Measurements from ENCODE around the gene NMRK1. TPM values are rescaled to one million over a fixed set of nuclear protein-coding genes. Genes with fewer than 3 reads are reported as not detected.

Gene NMRK1
- total RNA-seq, 6 donors from 2014 or later: 17.5 to 46.6 (median 27.3) TPM

DNA sequence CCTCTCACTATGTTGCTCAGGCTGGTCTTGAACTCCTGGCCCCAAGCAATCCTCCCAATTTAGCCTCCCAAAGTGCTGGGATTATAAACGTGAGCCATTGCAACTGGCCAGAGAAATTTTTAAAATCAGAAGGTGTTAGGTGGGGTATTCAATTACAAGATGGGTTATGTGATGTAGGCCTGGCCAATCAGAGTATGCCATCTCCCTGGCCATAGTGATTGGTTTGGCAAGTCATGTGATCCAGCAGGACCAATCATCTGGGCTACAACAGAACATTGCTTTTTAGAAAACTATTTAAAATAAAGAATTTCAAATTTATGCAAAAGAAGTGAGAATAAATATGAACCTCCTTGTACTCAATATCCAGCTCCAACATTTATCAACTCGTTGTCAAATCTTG, 22.4 kb downstream of the NMRK1 start:
- H3K27me3 ChIP-seq: no peaks in the 10 kb centered on the region
- H3K4me3 ChIP-seq: no peak overlapping the region
- H3K9me3 ChIP-seq: no peaks in the 10 kb centered on the region
- peaks cover 0 to 66% (median 20%) of the 10 kb centered on the region in 4 donors for H3K36me3 ChIP-seq
- DNase-seq: no peak
- no peaks in the 10 kb centered on the region for H3K4me1 ChIP-seq
- no peak overlapping the region for H3K27ac ChIP-seq
- no peak for ATAC-seq (ENCODE audit: low FRiP score in 2 of 2)
- WGBS, 2 donors: 46 to 68% methylated on average over 2 of the region's 2 CpGs
- TF ChIP-seq, protein P1, sequence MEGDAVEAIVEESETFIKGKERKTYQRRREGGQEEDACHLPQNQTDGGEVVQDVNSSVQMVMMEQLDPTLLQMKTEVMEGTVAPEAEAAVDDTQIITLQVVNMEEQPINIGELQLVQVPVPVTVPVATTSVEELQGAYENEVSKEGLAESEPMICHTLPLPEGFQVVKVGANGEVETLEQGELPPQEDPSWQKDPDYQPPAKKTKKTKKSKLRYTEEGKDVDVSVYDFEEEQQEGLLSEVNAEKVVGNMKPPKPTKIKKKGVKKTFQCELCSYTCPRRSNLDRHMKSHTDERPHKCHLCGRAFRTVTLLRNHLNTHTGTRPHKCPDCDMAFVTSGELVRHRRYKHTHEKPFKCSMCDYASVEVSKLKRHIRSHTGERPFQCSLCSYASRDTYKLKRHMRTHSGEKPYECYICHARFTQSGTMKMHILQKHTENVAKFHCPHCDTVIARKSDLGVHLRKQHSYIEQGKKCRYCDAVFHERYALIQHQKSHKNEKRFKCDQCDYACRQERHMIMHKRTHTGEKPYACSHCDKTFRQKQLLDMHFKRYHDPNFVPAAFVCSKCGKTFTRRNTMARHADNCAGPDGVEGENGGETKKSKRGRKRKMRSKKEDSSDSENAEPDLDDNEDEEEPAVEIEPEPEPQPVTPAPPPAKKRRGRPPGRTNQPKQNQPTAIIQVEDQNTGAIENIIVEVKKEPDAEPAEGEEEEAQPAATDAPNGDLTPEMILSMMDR (IDR thresholded peaks at IDR 0.05): no peak
- TF ChIP-seq POLR2A (IDR thresholded peaks at IDR 0.05): no peak

DNA sequence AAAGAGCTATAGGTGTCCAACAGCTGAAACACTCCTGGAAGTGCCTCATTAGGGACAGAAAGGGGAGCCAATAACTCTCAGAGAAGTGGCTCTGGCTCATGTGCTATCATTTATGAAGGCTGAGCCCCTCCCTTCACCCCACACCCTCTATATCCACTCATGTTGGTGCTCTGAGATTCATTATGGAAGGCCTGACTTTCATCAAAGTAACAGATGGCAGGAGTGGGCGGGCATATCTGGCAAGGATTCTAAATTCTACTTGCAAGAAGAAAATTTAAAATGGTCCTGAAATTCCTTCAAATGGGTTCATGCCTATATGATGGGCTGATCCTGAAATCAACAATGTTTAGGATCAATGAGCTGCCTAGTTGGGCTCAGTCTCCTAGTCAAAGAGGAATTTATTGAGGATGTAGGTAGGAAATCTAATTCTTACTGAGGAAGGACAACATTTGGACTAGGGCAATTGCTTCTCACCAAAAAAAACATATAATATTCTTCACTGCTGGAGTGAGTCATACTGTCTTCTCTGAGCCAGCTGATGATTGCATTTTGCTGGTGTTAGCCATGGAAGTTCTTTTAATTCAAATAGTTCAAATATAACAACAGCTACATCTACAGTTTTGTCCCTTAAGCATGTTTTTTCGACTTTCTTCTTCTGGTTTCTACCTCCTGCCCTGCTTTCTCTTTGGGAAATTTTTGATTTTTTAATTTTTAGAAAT, 23.5 kb downstream of the NMRK1 start:
- Histone ChIP-seq H3K4me3 (no peak overlapping the region), H3K9me3 (no peaks in the 10 kb centered on the region), H3K4me1 (no peaks in the 10 kb centered on the region), H3K27me3 (no peaks in the 10 kb centered on the region), H3K36me3 (peaks cover 0 to 66% (median 20%) of the 10 kb centered on the region in 4 donors), H3K27ac (no peak overlapping the region)
- DNase-seq: no peak
- ATAC-seq (ENCODE audit: low FRiP score in 2 of 2): peak in 1 of 2 donors; percentile 62
- TF ChIP-seq POLR2A (IDR thresholded peaks at IDR 0.05) (no peak), EP300 (IDR thresholded peaks at IDR 0.05) (no peak), POLR2AphosphoS5 (IDR thresholded peaks at IDR 0.05) (no peak)
- TF ChIP-seq, protein P1 (IDR thresholded peaks at IDR 0.05): no peak
- 92% methylated on average over 2 of the region's 2 CpGs for WGBS, 2 donors

DNA sequence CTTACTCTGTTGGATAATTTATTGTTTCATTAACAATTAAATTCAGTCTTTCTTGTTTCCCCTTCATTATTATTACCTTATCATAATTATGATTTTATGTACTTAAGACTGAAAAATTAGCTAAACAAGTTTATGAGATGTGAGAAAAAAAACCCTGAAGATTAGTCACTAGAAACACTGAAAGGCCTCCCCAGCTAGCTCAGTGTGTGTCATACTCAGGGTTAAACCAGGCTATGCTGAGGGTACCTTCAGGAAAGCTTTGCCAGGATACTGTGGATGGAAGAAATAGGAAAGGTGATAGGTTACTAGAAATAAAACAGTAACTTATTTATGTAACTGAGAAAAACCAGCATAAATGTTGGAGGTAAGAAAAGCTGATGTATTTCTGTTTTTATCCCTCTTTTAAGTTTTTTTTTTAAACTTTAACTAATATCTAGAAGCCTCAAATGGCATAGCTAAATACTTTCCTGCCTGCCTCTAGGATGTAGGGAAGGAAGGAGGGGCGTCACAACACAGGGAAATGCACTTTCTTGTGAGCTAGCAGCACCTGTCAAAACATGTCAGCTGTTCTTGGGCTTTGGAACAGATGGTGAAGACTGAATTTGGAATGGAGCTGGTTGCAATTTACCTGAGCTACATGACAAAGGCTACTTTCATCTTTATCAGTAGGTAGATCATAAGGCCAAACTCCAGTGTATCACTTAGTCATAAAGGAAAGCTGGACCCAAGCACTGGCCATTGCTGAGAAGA, 24.2 kb downstream of the NMRK1 start:
- Histone ChIP-seq H3K36me3 (peaks cover 0 to 63% (median 18%) of the 10 kb centered on the region in 4 donors), H3K27me3 (no peaks in the 10 kb centered on the region)

DNA sequence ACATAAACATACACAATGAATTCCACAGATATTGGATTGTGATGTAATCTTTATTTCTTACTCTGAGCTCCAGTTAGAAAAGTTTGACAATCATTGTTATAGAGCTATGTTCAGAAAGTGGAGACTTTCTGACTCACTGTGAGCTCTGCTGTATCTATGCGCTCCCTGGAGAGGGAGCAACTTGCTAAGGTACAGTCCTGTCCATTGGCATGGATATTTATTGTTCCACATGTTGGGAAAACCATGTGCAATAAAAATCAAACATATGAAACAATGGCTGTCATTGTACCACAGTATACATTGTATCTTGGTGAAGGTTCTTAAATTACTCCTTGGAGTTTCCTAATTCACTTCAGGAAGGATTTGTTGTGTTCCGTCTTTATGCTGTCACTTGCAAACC, 26.8 kb downstream of the NMRK1 start:
- Histone ChIP-seq H3K4me3 (no peak overlapping the region), H3K27me3 (no peaks in the 10 kb centered on the region), H3K4me1 (no peaks in the 10 kb centered on the region), H3K27ac (no peak overlapping the region), H3K36me3 (peaks cover 0 to 41% (median 9%) of the 10 kb centered on the region in 4 donors), H3K9me3 (no peaks in the 10 kb centered on the region)
- DNase-seq (no peak), ATAC-seq (ENCODE audit: low FRiP score in 2 of 2) (no peak)
- TF ChIP-seq EP300 (IDR thresholded peaks at IDR 0.05) (no peak), POLR2A (IDR thresholded peaks at IDR 0.05) (no peak), POLR2AphosphoS5 (IDR thresholded peaks at IDR 0.05) (no peak)
- TF ChIP-seq, protein P1 (IDR thresholded peaks at IDR 0.05): no peak
- WGBS, 2 donors: 94 to 97% methylated on average over 2 of the region's 2 CpGs

More for the DNA sequence above, 24.2 kb downstream of the NMRK1 start:
- no peak for TF ChIP-seq POLR2A (IDR thresholded peaks at IDR 0.05)
- no peak for TF ChIP-seq EP300 (IDR thresholded peaks at IDR 0.05)
- TF ChIP-seq, protein P1 (IDR thresholded peaks at IDR 0.05): no peak
- no peak for TF ChIP-seq POLR2AphosphoS5 (IDR thresholded peaks at IDR 0.05)
- ATAC-seq (ENCODE audit: low FRiP score in 2 of 2) (no peak), DNase-seq (no peak)
- WGBS, 2 donors: 93 to 94% methylated on average over 1 of the region's 1 CpG
- Histone ChIP-seq H3K4me1 (no peaks in the 10 kb centered on the region), H3K4me3 (no peak overlapping the region), H3K9me3 (no peaks in the 10 kb centered on the region), H3K27ac (no peak overlapping the region)

Data from upper lobe of left lung (tissue), 6 donors.